HS-27A (cell line): ENCODE measurements around the gene TAAR2.
"Not testable (repeated sequence)": the region's sequence is repeated elsewhere in the genome, so short reads cannot be mapped to it uniquely, and the experiment has no call there.

ENCODE experiments used
- DNase-seq: peaks from one replicate; pipeline ENCODE4 v3.0.0-alpha.2; 2012; ENCODE audit warnings: low read depth, missing footprints

TAAR2 gene

DNA sequence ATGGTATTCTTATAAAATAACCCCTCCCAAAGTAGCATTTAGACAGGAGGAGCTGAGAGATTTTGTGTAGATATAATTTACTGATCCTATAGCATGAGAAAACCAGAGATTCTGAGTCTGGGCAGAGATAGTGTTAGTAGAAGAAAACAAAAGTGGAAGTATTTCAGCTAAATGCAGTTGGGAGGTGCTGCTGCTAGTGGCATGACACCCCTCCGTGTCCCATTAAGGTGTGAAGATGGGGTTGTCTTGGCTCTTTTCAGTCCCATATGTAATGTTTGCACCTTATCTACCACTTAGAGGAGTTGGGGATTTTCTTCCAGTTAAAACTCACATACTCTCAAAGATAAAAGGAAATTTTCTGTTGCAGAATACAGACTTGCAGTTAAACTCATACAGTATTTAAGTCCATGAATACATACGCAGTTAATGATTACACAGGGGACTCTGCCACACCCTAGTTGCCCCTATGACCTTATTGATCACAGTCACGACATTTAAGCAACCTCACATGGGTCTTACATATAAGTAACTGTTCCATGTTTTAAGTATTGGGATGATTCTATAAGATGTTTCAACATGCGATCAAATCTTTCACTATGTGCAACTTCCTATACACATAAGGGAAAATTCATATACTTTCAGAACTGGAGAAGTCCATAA lies 11.5 kb downstream of the TAAR2 start:
- no peak for DNase-seq

DNA sequence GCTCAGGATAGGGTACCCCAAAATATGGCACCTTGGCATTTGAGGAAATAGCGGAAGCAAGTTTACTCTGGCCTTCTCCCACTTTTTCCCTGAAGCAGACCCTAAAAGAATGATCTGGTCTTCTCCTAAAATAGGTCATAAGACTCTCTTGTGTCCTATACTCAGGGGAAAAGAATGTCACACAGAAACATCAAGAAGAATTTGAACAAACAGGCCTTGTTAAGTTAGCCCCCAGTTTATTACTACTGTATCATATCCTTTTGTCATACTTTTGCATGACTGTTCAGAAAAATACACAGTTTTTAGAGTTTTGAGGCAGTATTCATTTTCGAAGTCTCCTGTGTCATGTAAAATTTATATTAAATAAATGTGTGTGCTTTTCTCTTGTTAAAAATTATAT lies 12.5 kb downstream of the TAAR2 start:
- DNase-seq: no peak

DNA sequence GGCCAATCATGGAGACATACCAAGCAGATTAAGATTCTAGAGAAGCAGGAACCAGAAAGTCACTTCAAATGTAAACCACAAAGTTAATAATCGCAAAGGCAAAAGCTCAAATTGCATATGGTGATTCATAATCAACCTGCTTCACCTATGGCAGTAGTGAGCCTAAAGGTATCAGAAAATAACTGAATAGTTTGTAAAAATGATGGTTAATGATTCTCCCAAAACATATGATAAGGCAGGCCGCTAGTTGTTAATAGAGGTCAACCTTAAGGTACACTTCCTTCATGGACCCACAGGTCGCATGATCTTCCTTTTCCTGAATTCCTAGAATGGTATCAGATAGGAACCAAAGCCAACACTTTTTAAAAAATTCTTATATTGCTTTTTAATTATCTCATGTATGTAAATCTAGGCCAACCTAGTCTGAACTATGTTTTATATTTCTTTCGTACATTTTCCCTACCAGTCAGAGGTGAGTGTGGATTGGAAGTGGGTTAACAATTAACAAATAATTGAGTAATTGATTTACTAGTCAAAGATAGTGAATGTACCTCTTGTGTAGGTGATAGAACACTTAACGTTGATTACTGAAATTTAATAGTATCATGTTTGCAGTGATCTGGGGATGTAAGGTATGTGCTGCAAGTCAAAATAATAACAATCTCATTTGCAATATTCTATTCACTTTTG lies 16.4 kb downstream of the TAAR2 start:
- DNase-seq: no peak

DNA sequence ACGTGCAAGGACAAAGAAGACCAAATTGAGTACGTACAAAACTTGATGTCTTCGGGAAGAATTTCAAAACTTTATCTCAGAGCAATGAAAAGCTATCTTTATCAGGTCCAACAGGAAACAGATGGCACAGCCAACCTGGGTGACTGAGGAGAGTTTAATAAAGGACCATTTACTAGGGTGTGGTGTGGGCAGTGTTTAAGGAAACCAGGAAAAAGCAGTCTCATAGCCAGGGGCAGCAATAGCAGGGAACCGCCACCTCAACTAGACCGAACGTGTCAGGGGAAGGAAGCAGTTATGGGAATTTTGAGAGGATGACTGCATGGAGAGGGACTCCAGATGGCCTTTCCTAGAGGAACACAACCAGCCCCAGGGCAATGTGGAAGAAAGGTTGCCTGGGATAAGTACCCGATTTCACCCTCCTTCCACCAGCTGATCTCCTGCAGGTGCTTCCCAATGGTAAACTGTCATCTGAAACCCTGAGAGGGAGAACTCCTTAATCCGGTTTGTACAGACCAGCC lies 19.4 kb downstream of the TAAR2 start:
- DNase-seq: no peak

DNA sequence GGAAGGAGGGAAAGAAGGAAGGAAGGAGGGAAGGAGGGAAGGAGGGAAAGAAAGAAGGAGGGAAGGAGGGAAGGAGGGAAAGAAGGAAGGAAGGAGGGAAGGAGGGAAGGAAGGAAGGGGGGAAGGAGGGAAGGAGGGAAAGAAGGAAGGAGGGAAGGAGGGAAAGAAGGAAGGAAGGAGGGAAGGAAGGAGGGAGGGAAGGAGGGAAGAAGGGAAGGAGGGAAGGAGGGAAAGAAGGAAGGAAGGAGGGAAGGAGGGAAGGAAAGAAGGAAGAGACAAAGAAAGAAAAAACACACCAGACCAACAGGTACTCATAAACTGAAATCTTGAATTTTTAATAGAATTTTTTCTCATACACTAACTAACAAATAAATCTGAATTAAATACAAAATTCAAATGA lies 23.2 kb downstream of the TAAR2 start:
- not testable (repeated sequence) for DNase-seq

DNA sequence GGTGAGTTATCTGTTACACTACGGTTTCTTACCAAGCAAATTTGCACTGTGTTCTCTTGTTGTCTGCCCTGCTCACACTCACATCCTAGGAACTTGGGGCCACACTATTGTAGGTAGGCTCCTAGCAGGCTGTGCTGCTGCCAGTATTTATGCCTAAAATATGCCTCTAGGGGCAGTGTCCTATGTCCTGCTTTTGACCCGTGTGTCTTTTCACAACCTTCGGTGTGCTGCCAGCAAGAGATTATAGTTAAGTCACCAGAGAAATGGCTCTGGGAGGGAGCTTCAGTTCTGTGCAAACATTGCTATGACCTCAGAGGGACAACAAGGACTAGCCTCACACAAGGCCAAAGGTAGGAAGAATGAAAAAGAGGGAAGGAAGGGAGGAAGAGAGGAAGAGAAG lies 25.6 kb downstream of the TAAR2 start:
- DNase-seq: no peak

DNA sequence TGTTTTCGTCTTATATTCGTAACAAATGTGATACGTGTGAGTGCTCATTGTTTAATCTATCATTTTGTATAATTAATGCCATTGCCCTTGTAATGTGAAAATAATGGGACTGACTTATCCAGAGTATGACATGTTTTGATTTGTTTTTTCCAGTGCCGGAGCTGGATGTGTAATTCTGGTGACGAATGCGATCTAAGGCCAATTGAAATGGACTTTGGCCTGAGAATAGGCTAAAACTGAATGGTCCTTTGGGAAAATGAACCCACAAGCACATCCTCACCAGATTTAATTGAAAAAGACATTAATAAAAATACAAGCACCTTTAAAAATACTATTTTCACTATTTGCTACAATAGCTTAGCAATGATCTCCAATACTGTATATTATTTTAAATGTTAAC lies 27.9 kb downstream of the TAAR2 start:
- no peak for DNase-seq

DNA sequence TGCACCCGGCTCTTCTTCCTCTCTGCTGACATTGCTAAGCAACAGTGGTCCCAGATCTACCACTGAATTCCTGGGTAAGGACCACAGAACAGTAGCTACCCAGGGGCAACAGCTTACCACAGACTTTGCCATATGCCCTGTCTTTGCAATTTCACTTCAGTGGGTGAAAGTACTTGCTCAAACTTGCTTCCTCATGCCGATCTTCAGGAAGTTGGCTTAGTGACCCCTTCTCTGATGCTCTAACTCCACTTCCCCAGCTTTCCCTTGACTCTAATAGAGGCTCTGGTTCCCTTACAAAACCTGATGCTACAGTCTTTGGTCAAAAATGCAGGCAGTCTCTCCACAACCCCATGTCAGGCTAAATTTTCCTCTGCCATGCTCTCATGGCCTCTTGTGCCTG lies 31.2 kb downstream of the TAAR2 start:
- no peak for DNase-seq

DNA sequence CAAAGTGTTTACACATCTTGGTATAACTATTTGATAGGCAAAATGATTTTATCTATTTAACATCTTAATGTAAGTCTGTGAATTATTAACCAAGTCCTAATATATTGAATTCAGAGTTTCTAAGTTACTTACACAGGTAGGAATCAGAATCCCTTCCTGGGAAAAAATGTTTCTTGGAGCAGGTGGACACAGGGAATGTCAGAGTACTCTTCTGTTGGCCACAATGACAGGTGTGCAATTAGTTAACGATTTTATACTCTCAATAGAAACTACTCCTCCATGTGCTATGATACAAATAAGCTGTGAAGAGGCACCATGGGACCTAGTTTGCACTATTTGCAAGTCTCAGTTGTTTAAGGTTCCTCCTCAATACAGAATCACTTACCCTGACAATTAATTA lies 33.7 kb downstream of the TAAR2 start:
- DNase-seq: no peak

DNA sequence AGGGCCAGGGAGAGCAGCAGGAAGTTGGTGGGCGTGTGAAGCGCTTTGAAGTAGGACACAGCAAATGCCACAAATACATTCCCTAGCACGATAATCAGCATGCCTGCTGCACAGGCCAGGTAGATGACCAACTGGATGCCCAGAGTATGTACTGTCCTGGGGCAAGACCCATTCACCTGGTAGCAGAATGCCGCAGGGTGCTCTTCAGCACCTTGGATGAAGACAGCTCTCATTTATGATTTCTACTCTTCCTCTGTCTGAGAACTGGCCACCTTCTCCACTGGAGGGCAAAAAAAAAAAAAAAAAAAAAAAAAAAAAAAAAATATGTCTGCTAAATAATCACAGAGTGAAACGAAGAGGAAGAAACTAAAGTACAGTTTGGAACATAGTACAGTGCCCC lies 34.6 kb downstream of the TAAR2 start, which contains the start of gene TAAR5:
TSS of gene TAAR5 (minus strand) at position 288 of the 400 bp plus-strand sequence. CDS start at position 233, 55 bp downstream.
- DNase-seq: no peak

DNA sequence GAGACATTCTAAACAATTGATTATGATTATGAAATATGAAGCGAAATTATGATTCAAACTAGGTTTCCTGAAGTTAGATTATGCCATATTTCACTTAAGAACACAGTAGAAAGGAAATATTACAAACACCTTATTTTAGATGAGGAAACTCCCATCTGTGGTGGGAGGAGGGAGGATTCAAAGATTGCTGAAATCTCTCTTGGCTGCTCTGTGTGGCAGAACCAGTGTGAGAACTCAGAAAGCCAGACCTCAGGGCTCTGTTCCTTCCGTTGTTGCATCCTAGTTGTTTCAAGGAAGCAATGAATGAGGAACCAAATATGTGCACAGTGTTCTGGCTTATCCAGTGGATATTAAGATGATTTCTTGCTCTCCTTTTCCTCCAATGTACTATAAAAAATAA lies 36.7 kb downstream of the TAAR2 start:
- no peak for DNase-seq

DNA sequence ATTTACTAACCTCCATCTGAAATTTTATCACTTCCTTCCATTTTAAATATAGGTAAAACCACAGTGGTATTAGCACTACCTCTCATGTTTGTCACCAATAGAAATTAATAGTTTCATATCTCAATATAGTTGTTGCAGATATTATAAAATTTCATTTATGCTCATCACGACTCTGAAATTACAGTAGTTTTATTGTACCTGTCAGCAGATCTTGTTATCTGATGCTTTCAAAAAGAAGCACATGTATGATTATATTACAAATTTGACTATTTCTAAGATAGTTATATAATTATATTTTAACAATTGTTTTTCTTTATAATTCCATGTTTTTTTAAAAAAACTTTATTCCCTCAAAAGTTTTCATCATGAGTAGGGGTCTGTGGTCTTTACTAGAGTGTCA lies 39.4 kb downstream of the TAAR2 start:
- no peak for DNase-seq

DNA sequence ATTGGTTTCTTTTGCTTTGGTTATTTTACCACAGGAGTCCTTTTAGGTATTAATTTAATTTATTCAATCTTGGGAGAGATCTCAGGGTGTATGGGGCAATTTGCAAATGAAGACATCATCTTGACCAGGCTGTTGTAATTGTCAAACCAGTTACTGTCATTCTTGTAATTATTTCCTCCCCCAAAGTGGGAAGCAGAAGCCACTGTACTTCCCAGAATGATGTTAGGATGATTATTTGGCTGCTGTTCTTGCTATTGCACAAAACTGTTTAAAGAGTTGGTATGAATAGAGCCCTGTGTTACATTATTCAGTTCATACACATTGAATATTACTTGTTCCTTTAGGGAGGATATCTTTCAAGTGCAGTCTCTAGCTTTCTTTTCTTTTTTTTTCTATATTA lies 52.3 kb downstream of the TAAR2 start:
- no peak for DNase-seq

DNA sequence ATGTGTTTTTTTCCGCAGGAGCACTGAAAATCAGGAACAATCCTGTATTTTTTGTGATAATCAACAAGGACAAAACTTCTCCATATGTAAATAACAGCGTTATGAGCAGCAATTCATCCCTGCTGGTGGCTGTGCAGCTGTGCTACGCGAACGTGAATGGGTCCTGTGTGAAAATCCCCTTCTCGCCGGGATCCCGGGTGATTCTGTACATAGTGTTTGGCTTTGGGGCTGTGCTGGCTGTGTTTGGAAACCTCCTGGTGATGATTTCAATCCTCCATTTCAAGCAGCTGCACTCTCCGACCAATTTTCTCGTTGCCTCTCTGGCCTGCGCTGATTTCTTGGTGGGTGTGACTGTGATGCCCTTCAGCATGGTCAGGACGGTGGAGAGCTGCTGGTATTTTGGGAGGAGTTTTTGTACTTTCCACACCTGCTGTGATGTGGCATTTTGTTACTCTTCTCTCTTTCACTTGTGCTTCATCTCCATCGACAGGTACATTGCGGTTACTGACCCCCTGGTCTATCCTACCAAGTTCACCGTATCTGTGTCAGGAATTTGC lies 53.8 kb downstream of the TAAR2 start, which contains the start of gene TAAR6:
TSS of gene TAAR6 (plus strand) at position 102 of the 557 bp plus-strand sequence. CDS start at position 102, 0 bp downstream.
- no peak for DNase-seq

DNA sequence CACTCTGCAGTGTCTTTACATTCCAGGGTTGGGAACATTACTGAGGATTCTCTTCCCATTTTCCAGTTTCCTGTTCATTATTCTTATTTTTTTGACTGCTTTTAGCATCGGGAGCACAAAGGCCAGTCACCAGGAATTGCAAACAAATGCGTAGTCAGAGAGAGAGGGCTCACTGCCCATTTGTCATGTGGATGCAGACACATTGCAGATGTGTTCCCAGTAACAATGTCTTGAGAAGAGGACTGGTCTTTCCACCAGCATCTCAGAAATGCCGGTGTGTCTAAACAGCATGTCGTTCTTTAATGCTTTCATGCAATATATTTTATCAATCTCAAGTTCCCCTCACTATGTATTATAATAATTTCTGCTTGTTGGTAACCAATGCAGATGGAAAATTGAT lies 54.9 kb downstream of the TAAR2 start:
- no peak for DNase-seq

DNA sequence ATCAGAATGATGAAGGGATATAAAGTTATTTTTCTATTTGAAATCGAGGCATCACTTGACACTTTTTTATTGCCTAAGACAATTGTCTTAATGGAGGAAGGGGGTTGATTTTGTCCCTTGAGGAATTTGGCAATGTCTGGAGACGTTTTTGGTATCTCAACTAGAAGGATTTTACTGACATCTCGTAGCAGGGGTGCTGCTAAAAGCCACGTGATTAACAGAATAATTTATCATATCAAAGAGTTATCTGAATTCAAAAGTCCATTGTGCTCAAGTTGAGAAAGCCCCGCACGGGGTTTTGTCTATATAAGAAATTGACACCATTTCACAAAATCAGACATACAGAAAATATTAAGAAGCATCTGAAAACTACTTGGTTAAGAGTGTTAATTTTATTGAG lies 55.5 kb downstream of the TAAR2 start:
- no peak for DNase-seq

DNA sequence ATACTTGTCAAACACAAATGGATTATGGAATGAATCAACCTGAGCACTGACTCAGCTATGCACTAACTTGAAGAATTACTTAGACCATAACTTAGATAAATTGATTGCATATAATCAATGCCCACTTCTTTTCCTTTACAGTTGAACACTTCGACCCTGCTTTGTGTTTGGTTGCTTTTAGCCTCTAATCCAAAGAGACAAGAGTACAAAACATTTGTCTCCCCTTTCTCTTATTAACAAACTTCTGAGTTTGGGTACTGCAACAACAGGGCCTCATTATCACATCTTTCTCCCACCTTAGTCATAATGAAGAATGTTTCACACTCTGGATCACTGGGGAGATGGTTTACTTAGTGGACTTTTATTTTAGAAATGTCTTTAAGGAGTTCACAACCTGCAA lies 56.5 kb downstream of the TAAR2 start:
- no peak for DNase-seq
